Adrenal gland (tissue), 12 donors: ENCODE measurements around the gene SMAD9. TPM values are rescaled to one million over a fixed set of nuclear protein-coding genes. Genes with fewer than 3 reads are reported as not detected.

Source experiments
- DNase-seq, 7 donors: peaks; one replicate each; pipeline ENCODE4 v3.0.0-alpha.2; 2019 to 2020
- H3K27ac ChIP-seq, 5 donors: fragments of 200-600 bp; sonication (generic) in 4 of 5; 1 replicate in 3 of 5; 2 replicates in 2 of 5; pipeline versions ENCODE4 v1.5.1 to v1.8.0; 2016 to 2020; ENCODE audit warnings: mild to moderate bottlenecking in 1 of 5
- H3K27me3 ChIP-seq: fragments of 200-600 bp; 2 replicates; pipeline ENCODE4 v1.8.0; 2021
- H3K36me3 ChIP-seq, 2 donors: fragments of 200-600 bp; replicated peaks in 1 of 2; 1 replicate in 1 of 2; 2 replicates in 1 of 2; pipeline versions ENCODE4 v1.5.1 to v1.8.0; 2018 to 2022
- H3K4me1 ChIP-seq, 2 donors: fragments of 200-600 bp; replicated peaks in 1 of 2; 1 replicate in 1 of 2; 2 replicates in 1 of 2; pipeline versions ENCODE4 v1.5.1 to v1.8.0; 2018 to 2021
- H3K4me3 ChIP-seq, 4 donors: fragments of 200-600 bp; sonication (generic) in 3 of 4; one replicate each; pipeline ENCODE4 v1.5.1; 2016 to 2018
- H3K9me3 ChIP-seq, 3 donors: fragments of 200-600 bp; sonication (generic) in 1 of 3; replicated peaks in 1 of 3; 1 replicate in 2 of 3; 2 replicates in 1 of 3; pipeline versions ENCODE4 v1.5.1 to v1.8.0; 2016 to 2021
- CTCF ChIP-seq, 6 experiments: fragments of 450-650 bp in 4 of 6; fragments of 200-600 bp in 2 of 6; sonication (generic) in 1 of 6; IDR thresholded peaks; 1 replicate in 5 of 6; 2 replicates in 1 of 6; pipeline versions ENCODE4 v1.5.1 to v1.8.0; 2016 to 2021; ENCODE audit warnings: antibody characterized with exemption in 6 of 6, mild to moderate bottlenecking in 2 of 6, moderate library complexity in 1 of 6
- POLR2A ChIP-seq, 2 donors: fragments of 450-650 bp; IDR thresholded peaks; one replicate each; pipeline ENCODE4 v1.6.1; 2017; ENCODE audit warnings: antibody characterized with exemption in 2 of 2, mild to moderate bottlenecking in 2 of 2, moderate library complexity in 1 of 2
- WGBS, 4 donors: extraction: QIAGEN DNeasy Blood & Tissue Kit in 2 of 4; methylation state at CpG; one replicate each; pipeline versions ENCODE4 v1.1.5 to v1.1.7; 2013 to 2017; 5-methylcytosine and 5-hydroxymethylcytosine counted together
- intact Hi-C, 2 donors: fragments of 100-400 bp; cut with DNase I; formaldehyde crosslinking; loops; one replicate each; pipeline versions ENCODE4 v1.14.1 to v1.15.0; 2022 to 2023
- polyA plus RNA-seq, 3 donors: library from polyadenylated mRNA; stranded (reverse); fragments of 200-250 nt in 2 of 3; fragments of 350-450 nt in 1 of 3; fragmentation: Illumina TruSeq in 1 of 3; extraction: RNeasy Lipid Tissue Mini Kit (QIAGEN cat#74804) in 1 of 3; gene quantifications; one replicate each; pipeline ENCODE4 v1.2.3, GENCODE V29; 2013 to 2014
- total RNA-seq, 9 donors: library from RNA; depleted of rRNA in 4 of 9; stranded (reverse); fragments of >200 nt in 4 of 9; fragments of 120-200 nt in 1 of 9; fragmentation: NEBNext Ultra II Directional in 1 of 9; extraction: Animal tissue kit (Norgen Biotek cat#: 25700) in 1 of 9; gene quantifications; one replicate each; pipeline versions ENCODE4 v1.1.0 to v1.2.4, GENCODE V29; 2013 to 2023
- donor health status: healthy with polysubstance abuse.
- donor health status: Bipolar disorder and iron deficiency.
- donor health status: DM: yes; HTN: yes; CAD: no.
- donor health status: DM: no; HTN: no; CAD: no.
- donor health status: DM: no; HTN: no; CAD: no.
- donor health status: DM: yes; HTN: yes; CAD: no.

Gene SMAD9
- total and polyA plus RNA-seq, 12 donors: 0.88 to 4.5 (median 3.1) TPM

GRCh38 chr13:36891752-36892151, 28.3 kb downstream of the SMAD9 start:
- TF ChIP-seq POLR2A (IDR thresholded peaks at IDR 0.05): no peak
- TF ChIP-seq CTCF (IDR thresholded peaks at IDR 0.05): no peak
- Histone ChIP-seq H3K4me1 (no peaks in the 10 kb centered on the region), H3K36me3 (no peaks in the 10 kb centered on the region), H3K27me3 (peaks cover 2% of the 10 kb centered on the region), H3K9me3 (no peaks in the 10 kb centered on the region), H3K4me3 (no peak overlapping the region), H3K27ac (peak overlapping the region in 1 of 5 donors; percentile 7)
- WGBS, 4 donors: 61 to 77% (median 70%) methylated on average over 2 of the region's 2 CpGs
- intact Hi-C loops: no loop called here
- DNase-seq: no peak

GRCh38 chr13:36888645-36889044, 31.4 kb downstream of the SMAD9 start:
- H3K9me3 ChIP-seq: no peaks in the 10 kb centered on the region
- DNase-seq: no peak
- 69 to 79% (median 71%) methylated on average over 3 of the region's 3 CpGs for WGBS, 4 donors
- H3K4me1 ChIP-seq: no peaks in the 10 kb centered on the region
- intact Hi-C loops: no loop called here
- no peak for TF ChIP-seq CTCF (IDR thresholded peaks at IDR 0.05)
- no peak for TF ChIP-seq POLR2A (IDR thresholded peaks at IDR 0.05)
- H3K36me3 ChIP-seq: no peaks in the 10 kb centered on the region
- H3K27me3 ChIP-seq: peaks cover 2% of the 10 kb centered on the region
- no peak overlapping the region for H3K4me3 ChIP-seq
- no peak overlapping the region for H3K27ac ChIP-seq

GRCh38 chr13:36887758-36888521, 32.1 kb downstream of the SMAD9 start:
- DNase-seq: no peak
- TF ChIP-seq CTCF (IDR thresholded peaks at IDR 0.05) (no peak), POLR2A (IDR thresholded peaks at IDR 0.05) (no peak)
- Histone ChIP-seq H3K9me3 (no peaks in the 10 kb centered on the region), H3K27ac (no peak overlapping the region), H3K27me3 (peaks cover 2% of the 10 kb centered on the region), H3K4me1 (no peaks in the 10 kb centered on the region), H3K36me3 (no peaks in the 10 kb centered on the region), H3K4me3 (no peak overlapping the region)
- WGBS, 4 donors: 70 to 72% (median 70%) methylated on average over 9 of the region's 9 CpGs
- intact Hi-C loops: no loop called here

- Histone ChIP-seq H3K4me1 (no peaks in the 10 kb centered on the region), H3K9me3 (no peaks in the 10 kb centered on the region), H3K36me3 (no peaks in the 10 kb centered on the region), H3K27ac (no peak overlapping the region), H3K27me3 (peaks cover 2% of the 10 kb centered on the region), H3K4me3 (no peak overlapping the region)
- WGBS, 4 donors: 81 to 94% (median 92%) methylated on average over 5 to 6 of the region's 6 CpGs
- intact Hi-C loops: no loop called here
- TF ChIP-seq CTCF (IDR thresholded peaks at IDR 0.05): no peak
- no peak for TF ChIP-seq POLR2A (IDR thresholded peaks at IDR 0.05)
- no peak for DNase-seq
These were observed 34.1 kb downstream of the SMAD9 start for GRCh38 chr13:36885901-36886300.
